Uterus (tissue), 2 donors: Measurements from ENCODE around the gene COG6.

Experiments used
- POLR2A ChIP-seq, 2 donors: fragments of 450-650 bp; IDR thresholded peaks; one replicate each; pipeline ENCODE4 v1.6.1; 2016; ENCODE audit warnings: antibody characterized with exemption in 2 of 2, mild to moderate bottlenecking in 1 of 2, moderate library complexity in 1 of 2
- TF ChIP-seq, protein P1 (sequence below), 4 experiments: fragments of 200-600 bp in 2 of 4; fragments of 450-650 bp in 2 of 4; sonication (generic) in 2 of 4; IDR thresholded peaks; one replicate each; pipeline ENCODE4 v1.5.1; 2016 to 2019; ENCODE audit warnings: antibody characterized with exemption in 4 of 4, mild to moderate bottlenecking in 2 of 4, moderate library complexity in 1 of 4

DNA sequence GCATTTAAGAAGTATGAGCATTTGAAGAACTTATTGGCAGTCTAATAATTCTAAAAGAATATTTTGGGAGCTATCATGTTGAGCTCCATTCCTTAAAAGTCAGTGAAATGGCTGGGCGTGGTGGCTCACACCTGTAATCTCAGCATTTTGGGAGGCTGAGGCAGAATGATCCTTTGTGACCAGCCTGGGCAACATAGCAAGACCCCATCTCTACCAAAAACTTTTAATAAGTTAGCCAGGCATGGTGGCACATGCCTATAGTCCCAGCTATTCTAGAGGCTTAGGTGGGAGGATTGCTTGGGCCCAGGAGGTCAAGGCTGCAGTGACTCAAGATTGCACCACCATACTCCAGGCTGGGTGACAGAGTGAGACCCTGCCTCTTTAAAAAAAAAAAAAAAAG, 8.0 kb downstream of the COG6 start:
- TF ChIP-seq, protein P1, sequence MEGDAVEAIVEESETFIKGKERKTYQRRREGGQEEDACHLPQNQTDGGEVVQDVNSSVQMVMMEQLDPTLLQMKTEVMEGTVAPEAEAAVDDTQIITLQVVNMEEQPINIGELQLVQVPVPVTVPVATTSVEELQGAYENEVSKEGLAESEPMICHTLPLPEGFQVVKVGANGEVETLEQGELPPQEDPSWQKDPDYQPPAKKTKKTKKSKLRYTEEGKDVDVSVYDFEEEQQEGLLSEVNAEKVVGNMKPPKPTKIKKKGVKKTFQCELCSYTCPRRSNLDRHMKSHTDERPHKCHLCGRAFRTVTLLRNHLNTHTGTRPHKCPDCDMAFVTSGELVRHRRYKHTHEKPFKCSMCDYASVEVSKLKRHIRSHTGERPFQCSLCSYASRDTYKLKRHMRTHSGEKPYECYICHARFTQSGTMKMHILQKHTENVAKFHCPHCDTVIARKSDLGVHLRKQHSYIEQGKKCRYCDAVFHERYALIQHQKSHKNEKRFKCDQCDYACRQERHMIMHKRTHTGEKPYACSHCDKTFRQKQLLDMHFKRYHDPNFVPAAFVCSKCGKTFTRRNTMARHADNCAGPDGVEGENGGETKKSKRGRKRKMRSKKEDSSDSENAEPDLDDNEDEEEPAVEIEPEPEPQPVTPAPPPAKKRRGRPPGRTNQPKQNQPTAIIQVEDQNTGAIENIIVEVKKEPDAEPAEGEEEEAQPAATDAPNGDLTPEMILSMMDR (IDR thresholded peaks at IDR 0.05): no peak
- TF ChIP-seq POLR2A (IDR thresholded peaks at IDR 0.05): no peak
